GM10266 (cell line): ENCODE results near the gene SEPTIN8.

Source experiments
- DNase-seq: peaks from one replicate; pipeline ENCODE4 v3.0.0; 2012; ENCODE audit errors: extremely low spot score
- TF ChIP-seq, protein P1 (sequence below): IDR thresholded peaks from 2 replicates; pipeline ENCODE4 v1.5.1; 2012; ENCODE audit warnings: mild to moderate bottlenecking, low read depth; ENCODE audit not compliant: control insufficient read depth, insufficient read depth; ENCODE audit errors: missing control alignments

Gene SEPTIN8

DNA sequence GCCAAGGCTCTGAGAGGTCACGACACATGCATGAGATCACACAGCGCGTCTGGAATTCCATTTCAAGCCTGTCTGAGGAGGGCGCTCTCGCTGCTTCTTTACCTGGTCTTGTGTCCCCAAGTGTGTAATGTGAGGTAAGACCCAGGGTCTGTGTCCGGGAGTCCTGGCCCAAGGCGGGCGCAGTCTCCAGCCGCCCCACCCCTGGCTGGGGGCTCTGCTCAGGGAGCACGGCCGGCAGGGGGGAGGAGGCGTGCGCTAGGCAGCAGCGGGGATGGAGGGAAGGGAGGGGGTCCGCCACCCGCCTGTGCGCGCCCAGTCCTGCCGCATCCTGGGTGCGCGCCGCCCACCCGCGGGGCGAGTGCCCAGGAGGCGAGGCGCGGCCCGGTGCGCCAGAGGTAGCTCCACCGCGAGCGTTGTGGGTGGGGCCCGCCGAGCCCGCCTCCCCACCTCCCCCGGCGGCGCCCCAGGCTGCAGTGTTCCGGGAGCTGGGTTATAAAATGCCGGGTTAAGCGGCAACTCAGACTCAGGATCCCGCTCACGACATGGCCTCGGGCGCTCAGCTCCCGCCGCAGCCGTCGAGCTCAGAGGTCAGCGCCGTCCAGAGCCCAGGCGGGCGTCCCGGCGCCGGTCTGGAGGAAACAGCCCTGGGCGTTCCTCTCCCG is 30.0 kb downstream of the SEPTIN8 start, which contains the start of gene CCNI2:
TSS of gene CCNI2 (plus strand) at position 473 of the 662 bp plus-strand sequence. CDS start at position 543, 70 bp downstream.
- TF ChIP-seq, protein P1, sequence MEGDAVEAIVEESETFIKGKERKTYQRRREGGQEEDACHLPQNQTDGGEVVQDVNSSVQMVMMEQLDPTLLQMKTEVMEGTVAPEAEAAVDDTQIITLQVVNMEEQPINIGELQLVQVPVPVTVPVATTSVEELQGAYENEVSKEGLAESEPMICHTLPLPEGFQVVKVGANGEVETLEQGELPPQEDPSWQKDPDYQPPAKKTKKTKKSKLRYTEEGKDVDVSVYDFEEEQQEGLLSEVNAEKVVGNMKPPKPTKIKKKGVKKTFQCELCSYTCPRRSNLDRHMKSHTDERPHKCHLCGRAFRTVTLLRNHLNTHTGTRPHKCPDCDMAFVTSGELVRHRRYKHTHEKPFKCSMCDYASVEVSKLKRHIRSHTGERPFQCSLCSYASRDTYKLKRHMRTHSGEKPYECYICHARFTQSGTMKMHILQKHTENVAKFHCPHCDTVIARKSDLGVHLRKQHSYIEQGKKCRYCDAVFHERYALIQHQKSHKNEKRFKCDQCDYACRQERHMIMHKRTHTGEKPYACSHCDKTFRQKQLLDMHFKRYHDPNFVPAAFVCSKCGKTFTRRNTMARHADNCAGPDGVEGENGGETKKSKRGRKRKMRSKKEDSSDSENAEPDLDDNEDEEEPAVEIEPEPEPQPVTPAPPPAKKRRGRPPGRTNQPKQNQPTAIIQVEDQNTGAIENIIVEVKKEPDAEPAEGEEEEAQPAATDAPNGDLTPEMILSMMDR: peak; percentile 57
- DNase-seq: peak; percentile 75

DNA sequence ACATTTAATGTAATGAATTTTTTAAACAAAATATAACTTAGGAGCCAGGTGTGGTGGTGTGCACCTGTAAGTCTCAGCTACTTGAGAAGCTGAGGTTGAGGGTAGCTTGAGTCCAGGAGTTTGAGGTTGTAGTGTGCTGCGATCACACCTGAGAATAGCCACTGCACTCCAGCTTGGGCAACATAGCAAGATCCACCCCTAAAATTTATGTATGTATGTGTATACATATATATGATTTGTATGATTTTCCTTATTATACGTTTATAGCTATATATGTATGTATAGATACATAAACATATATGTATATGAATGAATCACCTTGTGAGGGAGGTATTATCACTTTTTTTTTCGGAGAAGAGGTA is 30.5 kb downstream of the SEPTIN8 start:
- TF ChIP-seq, protein P1: no peak
- no peak for DNase-seq

DNA sequence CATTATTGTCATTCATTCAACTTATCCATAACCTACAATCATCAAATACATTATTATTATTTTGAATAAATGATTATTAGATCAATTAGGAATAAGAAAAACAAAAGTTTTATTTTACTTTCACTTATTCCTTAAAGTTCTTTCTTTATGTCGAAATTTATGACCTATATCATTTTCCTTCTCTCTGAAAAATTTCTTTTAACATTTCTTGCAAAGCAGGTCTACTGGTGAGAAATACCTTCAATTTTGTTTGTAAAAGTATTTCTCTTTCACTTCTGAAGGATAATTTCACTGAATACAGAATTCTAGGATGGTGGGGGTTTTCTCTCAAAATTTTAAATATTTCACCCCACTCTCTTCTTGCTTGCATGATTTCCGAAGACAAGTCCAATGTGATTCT is 32.4 kb downstream of the SEPTIN8 start:
- no peak for DNase-seq
- TF ChIP-seq, protein P1: no peak

DNA sequence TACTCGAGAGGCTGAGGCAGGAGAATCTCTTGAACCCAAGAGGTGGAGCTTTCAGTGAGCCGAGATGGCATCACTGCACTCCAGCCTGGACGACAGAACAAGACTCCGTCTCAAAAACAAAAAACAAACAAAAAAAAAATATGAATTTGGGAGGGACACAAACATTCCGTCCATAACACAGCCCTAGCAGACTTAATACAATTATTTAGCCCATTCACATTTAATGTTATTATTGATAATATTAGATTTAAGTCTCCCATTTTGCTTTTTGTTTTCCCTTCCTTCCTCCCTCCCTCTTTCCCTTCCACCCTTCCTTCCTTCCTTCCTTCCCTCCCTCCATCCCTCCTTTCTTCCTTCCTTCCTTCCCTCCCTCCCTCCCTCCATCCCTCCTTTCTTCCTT is 34.4 kb downstream of the SEPTIN8 start:
- TF ChIP-seq, protein P1: no peak
- no peak for DNase-seq

DNA sequence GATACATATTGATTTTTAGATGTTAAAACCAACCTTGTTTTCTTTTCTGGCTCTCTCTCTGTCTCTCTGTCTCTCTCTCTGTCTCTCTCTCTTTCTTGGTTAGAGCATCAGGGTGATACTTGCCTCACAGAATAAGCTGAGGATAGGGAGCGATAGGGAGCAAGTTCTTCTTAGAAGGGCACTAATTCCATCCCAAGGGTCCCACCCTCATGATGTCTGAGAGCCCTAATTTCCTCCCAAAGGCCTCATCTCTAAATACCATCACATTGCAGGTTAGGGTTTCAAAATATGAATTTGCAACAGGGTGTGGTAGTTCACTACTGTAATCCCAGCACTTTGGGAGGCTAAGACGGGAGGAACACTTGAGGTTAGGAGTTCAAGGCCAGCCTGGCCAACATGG is 34.9 kb downstream of the SEPTIN8 start:
- TF ChIP-seq, protein P1: no peak
- DNase-seq: no peak

DNA sequence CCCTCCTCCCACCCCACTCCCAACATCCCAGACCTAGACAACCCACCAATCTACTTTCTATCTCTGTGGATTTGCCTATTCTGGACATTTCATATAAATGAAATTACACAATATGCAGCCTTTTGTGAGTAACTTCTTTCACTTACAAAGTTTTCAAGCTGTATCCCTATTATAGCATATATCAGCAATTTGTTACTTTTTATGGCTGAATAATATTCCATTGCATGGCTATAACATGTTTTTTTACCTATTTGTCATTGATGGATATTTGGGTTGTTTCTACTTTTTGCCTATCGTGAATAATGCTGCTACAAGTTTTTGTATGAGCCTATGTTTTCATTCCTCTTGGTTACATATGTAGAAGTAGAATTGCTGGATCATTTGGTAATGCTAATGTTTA is 37.8 kb downstream of the SEPTIN8 start:
- DNase-seq: no peak
- TF ChIP-seq, protein P1: no peak

DNA sequence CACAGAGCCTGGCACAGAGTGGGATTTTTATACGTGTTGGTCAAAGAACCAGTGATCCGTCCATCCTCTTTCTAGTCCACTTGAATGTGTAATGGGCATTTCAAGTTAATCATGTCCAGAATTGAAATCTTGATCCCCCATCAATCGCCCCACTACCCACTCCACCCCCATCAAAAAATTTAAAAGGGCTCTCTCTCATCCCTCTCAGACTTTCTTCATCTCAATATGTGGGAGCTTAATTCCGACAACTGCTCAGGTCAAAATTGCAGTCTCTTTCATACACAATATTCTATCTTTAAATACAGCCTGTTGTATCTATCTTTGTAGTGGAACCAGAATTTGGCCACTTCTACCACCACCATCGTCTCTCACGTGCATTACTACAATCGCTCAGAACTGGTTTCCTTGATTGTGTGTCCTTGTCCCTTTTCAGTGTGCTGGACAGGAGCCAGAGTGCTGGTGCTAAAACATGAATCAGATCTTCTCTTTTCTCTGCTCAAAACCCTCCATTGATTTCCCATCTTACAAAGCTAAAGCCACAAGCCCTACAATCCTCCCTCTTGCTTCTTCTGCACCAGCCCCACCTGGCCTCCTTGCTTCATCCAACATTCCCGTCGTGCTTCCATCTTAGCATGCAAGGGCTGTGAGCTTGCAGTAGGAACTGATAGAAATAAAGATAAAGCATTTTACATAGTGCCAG is 38.9 kb downstream of the SEPTIN8 start:
- no peak for DNase-seq
- TF ChIP-seq, protein P1: no peak
